H54 (cell line): ENCODE data around the gene GAK.

Experiments used
- DNase-seq: peaks from one replicate; pipeline ENCODE4 v3.0.0; 2011; ENCODE audit warnings: low spot score, mixed read lengths; ENCODE audit not compliant: insufficient read length
- FAIRE-seq: peaks from 3 replicates; lab custom pipeline; 2011; peaks lifted over from hg19 to GRCh38; lab: Jason Lieb, UNC
- POLR2A ChIP-seq: IDR thresholded peaks from 2 replicates; pipeline ENCODE4 v1.6.1; 2011; ENCODE audit warnings: low read depth, mild to moderate bottlenecking, low read length

Gene GAK

GRCh38 chr4:917992-918391, 14.1 kb downstream of the GAK start:
- TF ChIP-seq POLR2A: no peak
- DNase-seq (no peak), FAIRE-seq (no peak)

GRCh38 chr4:917466-917865, 14.7 kb downstream of the GAK start:
- FAIRE-seq (no peak), DNase-seq (no peak)
- TF ChIP-seq POLR2A: no peak

- DNase-seq: no peak
- no peak for TF ChIP-seq POLR2A
- FAIRE-seq: no peak
Observed at GRCh38 chr4:915595-915994, 16.5 kb downstream of the GAK start.

- TF ChIP-seq POLR2A: no peak
- FAIRE-seq: no peak
- DNase-seq: no peak
Observed at GRCh38 chr4:915041-915474, 17.1 kb downstream of the GAK start.

GRCh38 chr4:914531-914930, 17.6 kb downstream of the GAK start:
- DNase-seq: no peak
- TF ChIP-seq POLR2A: no peak
- no peak for FAIRE-seq

GRCh38 chr4:913280-913618, 18.9 kb downstream of the GAK start:
- no peak for TF ChIP-seq POLR2A
- FAIRE-seq (no peak), DNase-seq (no peak)

- DNase-seq: no peak
- no peak for TF ChIP-seq POLR2A
- no peak for FAIRE-seq
Observed at GRCh38 chr4:912548-913279, 19.4 kb downstream of the GAK start.

GRCh38 chr4:911871-912490, 20.1 kb downstream of the GAK start:
- no peak for DNase-seq
- FAIRE-seq: no peak
- no peak for TF ChIP-seq POLR2A

- TF ChIP-seq POLR2A: no peak
- FAIRE-seq (no peak), DNase-seq (no peak)
Observed at GRCh38 chr4:911221-911751, 20.8 kb downstream of the GAK start.

- no peak for FAIRE-seq
- DNase-seq: no peak
- TF ChIP-seq POLR2A: no peak
Observed at GRCh38 chr4:910366-911091, 21.6 kb downstream of the GAK start.

- TF ChIP-seq POLR2A: no peak
- FAIRE-seq (no peak), DNase-seq (no peak)
Observed at GRCh38 chr4:909821-910220, 22.3 kb downstream of the GAK start.

GRCh38 chr4:909131-909571, 23.0 kb downstream of the GAK start:
- TF ChIP-seq POLR2A: no peak
- FAIRE-seq (no peak), DNase-seq (no peak)

- FAIRE-seq (no peak), DNase-seq (no peak)
- TF ChIP-seq POLR2A: no peak
Observed at GRCh38 chr4:907691-908425, 24.3 kb downstream of the GAK start.

- FAIRE-seq: no peak
- no peak for TF ChIP-seq POLR2A
Observed at GRCh38 chr4:907103-907400, 25.1 kb downstream of the GAK start.

More at GRCh38 chr4:907103-907400, 25.1 kb downstream of the GAK start:
- no peak for DNase-seq
